Trophoblast cell (in vitro differentiated cells and primary cell): ENCODE measurements around the gene MACROD2.

Experiments
- DNase-seq, 2 donors: peaks; one replicate each; pipeline ENCODE4 v3.0.0-alpha.2; 2016
- H2AFZ ChIP-seq: 2 replicates; pipeline ENCODE4 v1.6.1; 2013; ENCODE audit warnings: low read length, moderate library complexity, mild to moderate bottlenecking; ENCODE audit not compliant: insufficient read depth, poor library complexity
- H2AK5ac ChIP-seq: 2 replicates; pipeline ENCODE4 v1.6.1; 2013; ENCODE audit warnings: mild to moderate bottlenecking, low read length
- H2BK120ac ChIP-seq: 2 replicates; pipeline ENCODE4 v1.6.1; 2013; ENCODE audit warnings: low read length, mild to moderate bottlenecking, moderate library complexity; ENCODE audit not compliant: insufficient read depth, poor library complexity
- H2BK12ac ChIP-seq: 2 replicates; pipeline ENCODE4 v1.6.1; 2013; ENCODE audit warnings: mild to moderate bottlenecking, low read length, moderate library complexity
- H2BK5ac ChIP-seq: 2 replicates; pipeline ENCODE4 v1.6.1; 2013; ENCODE audit warnings: low read length, low read depth, moderate library complexity, mild to moderate bottlenecking; ENCODE audit not compliant: poor library complexity
- H3K14ac ChIP-seq: 2 replicates; pipeline ENCODE4 v1.6.1; 2013; ENCODE audit warnings: mild to moderate bottlenecking, low read length
- H3K18ac ChIP-seq: 2 replicates; pipeline ENCODE4 v1.6.1; 2013; ENCODE audit warnings: mild to moderate bottlenecking, low read length
- H3K23ac ChIP-seq: 2 replicates; pipeline ENCODE4 v1.6.1; 2013; ENCODE audit warnings: low read length
- H3K27ac ChIP-seq: 2 replicates; pipeline ENCODE4 v1.5.1; 2013; ENCODE audit warnings: low read depth, mild to moderate bottlenecking, inconsistent platforms, low read length, moderate library complexity
- H3K27me3 ChIP-seq: 2 replicates; pipeline ENCODE4 v1.6.1; 2013; ENCODE audit warnings: inconsistent platforms, mild to moderate bottlenecking, low read length, moderate library complexity; ENCODE audit not compliant: insufficient read depth
- H3K36me3 ChIP-seq, 2 experiments: 1 replicate in 1 of 2; 2 replicates in 1 of 2; pipeline ENCODE4 v1.6.1; 2013; ENCODE audit warnings: low read length in 2 of 2, mild to moderate bottlenecking in 2 of 2, moderate library complexity in 1 of 2; ENCODE audit not compliant: insufficient read depth in 2 of 2, control insufficient read depth in 1 of 2
- H3K4ac ChIP-seq: 2 replicates; pipeline ENCODE4 v1.6.1; 2013; ENCODE audit warnings: low read depth, mild to moderate bottlenecking, low read length, moderate library complexity
- H3K4me1 ChIP-seq, 2 experiments: 1 replicate in 1 of 2; 2 replicates in 1 of 2; pipeline ENCODE4 v1.6.1; 2013; ENCODE audit warnings: low read length in 2 of 2, mild to moderate bottlenecking in 2 of 2, moderate library complexity in 1 of 2; ENCODE audit not compliant: insufficient read depth in 2 of 2, control insufficient read depth in 1 of 2
- H3K4me2 ChIP-seq: 2 replicates; pipeline ENCODE4 v1.6.1; 2013; ENCODE audit warnings: inconsistent platforms, mild to moderate bottlenecking, low read length, moderate library complexity
- H3K4me3 ChIP-seq: 2 replicates; pipeline ENCODE4 v1.5.1; 2013; ENCODE audit warnings: mild to moderate bottlenecking, low read depth, low read length, inconsistent platforms
- H3K79me1 ChIP-seq: one replicate; pipeline ENCODE4 v1.6.1; 2013; ENCODE audit warnings: low read length
- H3K79me2 ChIP-seq: 2 replicates; pipeline ENCODE4 v1.6.1; 2013; ENCODE audit warnings: low read length, mild to moderate bottlenecking; ENCODE audit not compliant: control insufficient read depth, insufficient read depth, poor library complexity
- H3K9ac ChIP-seq: 2 replicates; pipeline ENCODE4 v1.6.1; 2013; ENCODE audit warnings: mild to moderate bottlenecking, low read length
- H3K9me3 ChIP-seq: 2 replicates; pipeline ENCODE4 v1.6.1; 2013; ENCODE audit warnings: low read depth, mild to moderate bottlenecking, control low read depth, inconsistent platforms, low read length; ENCODE audit not compliant: insufficient read depth
- H4K12ac ChIP-seq: 2 replicates; pipeline ENCODE4 v1.6.1; 2013; ENCODE audit warnings: low read depth, mild to moderate bottlenecking, low read length, moderate library complexity
- H4K8ac ChIP-seq: 2 replicates; pipeline ENCODE4 v1.6.1; 2013; ENCODE audit warnings: low read depth, mild to moderate bottlenecking, low read length, moderate library complexity
- H4K91ac ChIP-seq: one replicate; pipeline ENCODE4 v1.6.1; 2013; ENCODE audit warnings: low read depth, mild to moderate bottlenecking, low read length, moderate library complexity
- WGBS: extraction: QIAGEN DNeasy Blood & Tissue Kit; methylation state at CpG from one replicate; pipeline ENCODE4 v1.1.7; 2013; ENCODE audit warnings: missing lambda C conversion rate; ENCODE audit not compliant: insufficient read length, insufficient coverage; ENCODE audit errors: extremely low coverage; 5-methylcytosine and 5-hydroxymethylcytosine counted together

MACROD2 gene

GRCh38 chr20:14740380-14740779 is 745.1 kb downstream of the MACROD2 start:
- Histone ChIP-seq H2AFZ (no peak overlapping the region), H3K79me2 (no peaks in the 10 kb centered on the region), H2BK5ac (no peak overlapping the region), H4K91ac (no peak overlapping the region), H3K4me3 (no peak overlapping the region), H4K8ac (no peak overlapping the region), H3K23ac (no peak overlapping the region), H3K27me3 (no peaks in the 10 kb centered on the region), H3K4me2 (no peak overlapping the region), H3K14ac (no peak overlapping the region), H2BK12ac (no peak overlapping the region), H3K9me3 (no peaks in the 10 kb centered on the region), H3K4me1 (no peaks in the 10 kb centered on the region), H3K9ac (no peak overlapping the region), H3K27ac (no peak overlapping the region), H3K4ac (no peak overlapping the region), H2BK120ac (no peak overlapping the region), H3K18ac (no peak overlapping the region), H2AK5ac (no peak overlapping the region), H4K12ac (no peak overlapping the region), H3K36me3 (no peaks in the 10 kb centered on the region), H3K79me1 (no peaks in the 10 kb centered on the region)
- no peak for DNase-seq

- Histone ChIP-seq H3K4me1 (no peaks in the 10 kb centered on the region), H3K9ac (no peak overlapping the region), H2AK5ac (no peak overlapping the region), H3K9me3 (no peaks in the 10 kb centered on the region), H2AFZ (no peak overlapping the region), H3K18ac (no peak overlapping the region), H2BK5ac (no peak overlapping the region), H3K79me1 (no peaks in the 10 kb centered on the region), H4K91ac (no peak overlapping the region), H3K27me3 (no peaks in the 10 kb centered on the region), H2BK120ac (no peak overlapping the region), H3K4me2 (no peak overlapping the region), H3K36me3 (no peaks in the 10 kb centered on the region), H3K23ac (no peak overlapping the region), H4K8ac (no peak overlapping the region), H3K14ac (no peak overlapping the region), H2BK12ac (no peak overlapping the region), H3K79me2 (no peaks in the 10 kb centered on the region), H4K12ac (no peak overlapping the region), H3K27ac (no peak overlapping the region), H3K4ac (no peak overlapping the region), H3K4me3 (no peak overlapping the region)
- DNase-seq: no peak
Measured at GRCh38 chr20:14741616-14742015, 746.3 kb downstream of the MACROD2 start.

GRCh38 chr20:14744723-14745122 is 749.4 kb downstream of the MACROD2 start:
- no peak overlapping the region for H3K14ac ChIP-seq
- no peak overlapping the region for H3K23ac ChIP-seq
- H3K18ac ChIP-seq: no peak overlapping the region
- no CpG with 5 or more reads among the region's 3 CpGs for WGBS
- no peaks in the 10 kb centered on the region for H3K79me1 ChIP-seq
- H3K79me2 ChIP-seq: no peaks in the 10 kb centered on the region
- no peaks in the 10 kb centered on the region for H3K4me1 ChIP-seq
- H2BK120ac ChIP-seq: no peak overlapping the region
- DNase-seq: no peak
- no peak overlapping the region for H2AFZ ChIP-seq
- no peak overlapping the region for H3K4ac ChIP-seq
- no peak overlapping the region for H4K12ac ChIP-seq
- no peak overlapping the region for H3K27ac ChIP-seq
- no peaks in the 10 kb centered on the region for H3K9me3 ChIP-seq
- H3K36me3 ChIP-seq: no peaks in the 10 kb centered on the region
- no peak overlapping the region for H2AK5ac ChIP-seq
- no peak overlapping the region for H4K8ac ChIP-seq
- no peak overlapping the region for H3K9ac ChIP-seq
- no peak overlapping the region for H2BK5ac ChIP-seq
- H3K27me3 ChIP-seq: no peaks in the 10 kb centered on the region
- H3K4me2 ChIP-seq: no peak overlapping the region
- no peak overlapping the region for H2BK12ac ChIP-seq
- H4K91ac ChIP-seq: no peak overlapping the region
- H3K4me3 ChIP-seq: no peak overlapping the region

- Histone ChIP-seq H3K14ac (no peak overlapping the region), H3K79me1 (no peaks in the 10 kb centered on the region), H4K8ac (no peak overlapping the region), H3K27ac (no peak overlapping the region), H2BK5ac (no peak overlapping the region), H3K9ac (no peak overlapping the region), H3K4me1 (no peaks in the 10 kb centered on the region), H3K27me3 (no peaks in the 10 kb centered on the region), H3K18ac (no peak overlapping the region), H3K36me3 (no peaks in the 10 kb centered on the region), H3K9me3 (no peaks in the 10 kb centered on the region), H3K79me2 (no peaks in the 10 kb centered on the region), H2AK5ac (no peak overlapping the region), H2AFZ (no peak overlapping the region), H2BK12ac (no peak overlapping the region), H3K4ac (no peak overlapping the region), H3K4me3 (no peak overlapping the region), H3K23ac (no peak overlapping the region), H2BK120ac (no peak overlapping the region), H4K12ac (no peak overlapping the region), H4K91ac (no peak overlapping the region), H3K4me2 (no peak overlapping the region)
- WGBS: no CpG with 5 or more reads among the region's 2 CpGs
- DNase-seq: no peak
Measured at GRCh38 chr20:14745830-14746229, 750.5 kb downstream of the MACROD2 start.

GRCh38 chr20:14751191-14751590 is 755.9 kb downstream of the MACROD2 start:
- Histone ChIP-seq H3K18ac (no peak overlapping the region), H2BK5ac (no peak overlapping the region), H2AK5ac (no peak overlapping the region), H2BK120ac (no peak overlapping the region), H3K4me1 (no peaks in the 10 kb centered on the region), H3K79me1 (no peaks in the 10 kb centered on the region), H3K4ac (no peak overlapping the region), H3K27ac (no peak overlapping the region), H3K36me3 (no peaks in the 10 kb centered on the region), H3K9me3 (no peaks in the 10 kb centered on the region), H3K79me2 (no peaks in the 10 kb centered on the region), H3K27me3 (no peaks in the 10 kb centered on the region), H3K4me2 (no peak overlapping the region), H3K4me3 (no peak overlapping the region), H2AFZ (no peak overlapping the region), H3K23ac (no peak overlapping the region), H3K9ac (no peak overlapping the region), H2BK12ac (no peak overlapping the region), H3K14ac (no peak overlapping the region), H4K8ac (no peak overlapping the region), H4K12ac (no peak overlapping the region), H4K91ac (no peak overlapping the region)
- no CpG with 5 or more reads among the region's 1 CpG for WGBS
- no peak for DNase-seq
